SK-N-MC (cell line): ENCODE measurements around the gene ITIH3.

ENCODE experiments used
- DNase-seq: peaks from one replicate; pipeline ENCODE4 v3.0.0-alpha.2; 2011; ENCODE audit warnings: low read depth, low spot score
- H3K27ac ChIP-seq: fragments of 200-600 bp; sonication (generic); 2 replicates; pipeline ENCODE4 v1.5.1; 2016; ENCODE audit warnings: mixed run types
- H3K36me3 ChIP-seq: fragments of 200-600 bp; sonication (generic); 2 replicates; pipeline ENCODE4 v1.6.1; 2017; ENCODE audit warnings: antibody characterized with exemption, low read length, mixed read lengths; ENCODE audit not compliant: insufficient read depth
- H3K4me3 ChIP-seq: fragments of 200-600 bp; sonication (generic); 2 replicates; pipeline ENCODE4 v1.5.1; 2016
- H3K9ac ChIP-seq: fragments of 200-600 bp; sonication (generic); 2 replicates; pipeline ENCODE4 v1.8.0; 2017; ENCODE audit warnings: mixed run types, mixed read lengths; ENCODE audit not compliant: insufficient read length
- H3K9me3 ChIP-seq: fragments of 200-600 bp; sonication (generic); 2 replicates; pipeline ENCODE4 v1.6.1; 2017; ENCODE audit warnings: low read depth, mild to moderate bottlenecking, antibody characterized with exemption, low read length, moderate library complexity, mixed read lengths
- EZH2 ChIP-seq: fragments of 200-600 bp; sonication (generic); IDR thresholded peaks from one replicate; pipeline ENCODE4 v1.6.1; 2017; ENCODE audit warnings: antibody characterized with exemption
- FOXP2 ChIP-seq: optimal IDR thresholded peaks from 2 replicates; pipeline ENCODE3; 2011; ENCODE audit warnings: mild to moderate bottlenecking, moderate library complexity; ENCODE audit not compliant: insufficient read depth; ENCODE audit errors: extremely low read length, control extremely low read depth
- POLR2AphosphoS5 ChIP-seq: IDR thresholded peaks from 2 replicates; pipeline ENCODE4 v1.6.1; 2012; ENCODE audit warnings: mild to moderate bottlenecking, low read depth, low read length, borderline replicate concordance

ITIH3 gene

GRCh38 chr3:52777959-52778805 lies 16.4 kb upstream of the ITIH3 start:
- Histone ChIP-seq H3K27ac (no peak overlapping the region), H3K9me3 (no peaks in the 10 kb centered on the region), H3K36me3 (no peaks in the 10 kb centered on the region), H3K4me3 (no peak overlapping the region), H3K9ac (no peak overlapping the region)
- no peak for DNase-seq
- TF ChIP-seq FOXP2 (no peak), EZH2 (no peak), POLR2AphosphoS5 (no peak)

DNA sequence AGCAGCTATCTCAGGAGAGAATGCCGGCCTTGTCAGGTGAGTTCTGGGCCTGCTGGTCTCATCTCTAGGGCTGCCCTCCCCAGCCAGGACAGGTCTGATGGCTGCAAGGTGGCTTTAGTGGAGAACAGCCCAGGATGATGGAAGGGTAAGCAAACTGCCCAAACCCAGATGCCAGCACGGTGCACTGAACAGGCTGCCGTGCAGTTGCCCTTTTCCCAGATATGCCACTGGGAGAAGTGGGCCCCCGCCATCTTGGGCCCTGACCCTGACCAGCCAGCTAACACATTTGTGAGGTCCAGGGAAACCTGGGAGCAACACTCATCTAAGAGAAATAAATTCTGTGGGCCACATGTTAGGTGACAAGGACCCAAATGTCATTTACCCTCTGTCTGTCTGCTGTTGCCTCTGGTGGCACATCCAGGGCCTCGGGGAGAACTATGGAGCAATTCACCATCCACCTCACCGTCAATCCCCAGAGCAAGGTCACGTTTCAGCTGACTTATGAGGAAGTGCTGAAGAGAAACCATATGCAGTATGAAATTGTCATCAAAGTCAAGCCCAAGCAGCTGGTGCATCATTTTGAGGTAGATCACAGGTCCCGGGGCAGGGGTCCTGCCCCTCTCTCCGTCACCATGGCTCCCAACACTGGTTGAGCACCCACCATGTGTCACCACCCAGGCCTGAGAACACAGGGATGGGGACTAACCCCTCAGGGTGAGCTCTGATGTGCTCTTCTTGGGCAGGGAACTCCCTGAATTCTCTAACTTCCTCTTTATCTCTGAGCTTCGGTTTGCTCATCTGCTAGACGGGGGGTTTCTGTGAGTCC lies 15.4 kb upstream of the ITIH3 start:
- DNase-seq = no peak
- Histone ChIP-seq H3K36me3 (no peaks in the 10 kb centered on the region), H3K27ac (no peak overlapping the region), H3K4me3 (no peak overlapping the region), H3K9ac (no peak overlapping the region), H3K9me3 (no peaks in the 10 kb centered on the region)
- TF ChIP-seq POLR2AphosphoS5 = no peak
- TF ChIP-seq EZH2 = no peak
- TF ChIP-seq FOXP2 = no peak

DNA sequence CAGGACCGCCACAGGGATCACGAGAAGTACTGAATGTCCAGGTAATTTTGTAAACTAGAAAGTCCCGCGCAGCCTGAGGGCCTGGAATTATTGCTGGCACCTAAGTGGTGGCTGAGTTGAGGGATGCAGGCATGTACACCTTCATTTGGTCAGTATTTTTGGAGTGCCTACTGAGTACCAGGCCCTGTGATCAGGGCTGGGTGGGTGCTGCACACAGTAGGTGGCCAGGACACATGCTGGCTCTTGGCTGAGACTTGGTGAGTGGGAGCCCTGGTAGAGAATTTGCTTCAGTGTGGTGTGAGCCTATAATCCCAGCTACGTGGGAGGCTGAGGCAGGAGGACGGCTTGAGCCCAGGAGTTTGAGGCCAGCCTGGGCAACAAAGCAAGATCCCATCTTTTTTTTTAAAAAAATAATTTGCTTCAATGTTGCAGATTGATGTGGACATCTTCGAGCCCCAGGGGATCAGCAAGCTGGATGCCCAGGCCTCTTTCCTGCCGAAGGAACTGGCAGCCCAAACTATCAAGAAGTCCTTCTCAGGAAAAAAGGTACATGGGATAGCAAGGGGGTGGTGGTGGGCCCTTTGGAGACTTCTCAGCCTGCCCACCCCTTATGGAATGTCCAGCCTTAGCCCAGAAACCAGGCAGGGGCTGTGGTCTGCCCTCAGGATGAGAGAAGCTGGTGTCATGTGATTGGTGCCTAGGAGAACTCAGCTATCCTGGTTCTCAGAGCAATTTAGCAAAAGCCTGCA lies 14.6 kb upstream of the ITIH3 start:
- Histone ChIP-seq H3K27ac (no peak overlapping the region), H3K9ac (no peak overlapping the region), H3K9me3 (no peaks in the 10 kb centered on the region), H3K36me3 (no peaks in the 10 kb centered on the region), H3K4me3 (no peak overlapping the region)
- TF ChIP-seq FOXP2 (no peak), EZH2 (no peak), POLR2AphosphoS5 (no peak)
- no peak for DNase-seq

- no peaks in the 10 kb centered on the region for H3K36me3 ChIP-seq
- no peak overlapping the region for H3K4me3 ChIP-seq
- no peak overlapping the region for H3K9ac ChIP-seq
- TF ChIP-seq EZH2 (no peak), POLR2AphosphoS5 (no peak), FOXP2 (no peak)
- no peak for DNase-seq
- H3K9me3 ChIP-seq = no peaks in the 10 kb centered on the region
- H3K27ac ChIP-seq = no peak overlapping the region
Measured at GRCh38 chr3:52781741-52782140, 12.9 kb upstream of the ITIH3 start.

DNA sequence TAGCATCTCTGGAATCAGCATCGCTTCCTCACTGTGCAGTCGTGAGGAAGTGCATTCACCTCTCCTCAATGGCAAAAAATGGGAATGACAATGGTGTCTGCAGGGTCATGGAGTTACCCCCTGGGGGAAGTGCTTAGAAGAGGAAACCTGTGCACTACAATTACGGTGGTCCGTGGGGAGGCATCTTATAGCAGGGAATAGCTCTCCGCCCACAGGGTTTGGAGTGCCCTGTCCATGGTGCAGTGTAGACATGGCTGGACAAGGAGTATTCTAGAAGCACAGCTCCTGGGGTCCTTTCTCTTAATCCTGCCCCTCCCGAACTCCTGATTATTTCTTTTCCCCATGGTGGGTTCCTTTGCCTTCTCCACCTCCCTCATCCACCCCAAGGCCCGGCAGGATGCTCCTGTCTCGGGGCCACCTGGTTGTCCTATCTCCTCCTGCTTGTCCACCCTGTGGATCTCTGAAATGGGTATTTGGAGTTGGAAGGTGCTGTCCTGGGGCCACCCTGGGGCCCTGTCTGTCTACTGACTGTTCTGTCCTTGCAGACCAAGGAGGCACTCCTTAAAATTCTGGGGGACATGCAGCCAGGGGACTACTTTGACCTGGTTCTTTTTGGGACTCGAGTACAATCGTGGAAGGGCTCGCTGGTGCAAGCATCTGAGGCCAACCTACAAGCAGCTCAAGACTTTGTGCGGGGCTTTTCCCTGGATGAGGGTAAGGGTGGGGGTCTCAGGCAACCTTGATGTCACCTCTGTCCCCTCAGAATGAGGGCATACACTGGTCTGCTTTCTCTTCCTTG lies 12.0 kb upstream of the ITIH3 start:
- no peak for DNase-seq
- Histone ChIP-seq H3K9me3 (no peaks in the 10 kb centered on the region), H3K36me3 (no peaks in the 10 kb centered on the region), H3K4me3 (no peak overlapping the region), H3K27ac (no peak overlapping the region), H3K9ac (no peak overlapping the region)
- TF ChIP-seq EZH2 (no peak), POLR2AphosphoS5 (no peak), FOXP2 (no peak)

GRCh38 chr3:52783211-52783555 lies 11.4 kb upstream of the ITIH3 start:
- no peak overlapping the region for H3K27ac ChIP-seq
- no peak overlapping the region for H3K4me3 ChIP-seq
- TF ChIP-seq FOXP2 (no peak), POLR2AphosphoS5 (no peak), EZH2 (no peak)
- no peak overlapping the region for H3K9ac ChIP-seq
- H3K9me3 ChIP-seq = no peaks in the 10 kb centered on the region
- no peak for DNase-seq
- no peaks in the 10 kb centered on the region for H3K36me3 ChIP-seq

DNA sequence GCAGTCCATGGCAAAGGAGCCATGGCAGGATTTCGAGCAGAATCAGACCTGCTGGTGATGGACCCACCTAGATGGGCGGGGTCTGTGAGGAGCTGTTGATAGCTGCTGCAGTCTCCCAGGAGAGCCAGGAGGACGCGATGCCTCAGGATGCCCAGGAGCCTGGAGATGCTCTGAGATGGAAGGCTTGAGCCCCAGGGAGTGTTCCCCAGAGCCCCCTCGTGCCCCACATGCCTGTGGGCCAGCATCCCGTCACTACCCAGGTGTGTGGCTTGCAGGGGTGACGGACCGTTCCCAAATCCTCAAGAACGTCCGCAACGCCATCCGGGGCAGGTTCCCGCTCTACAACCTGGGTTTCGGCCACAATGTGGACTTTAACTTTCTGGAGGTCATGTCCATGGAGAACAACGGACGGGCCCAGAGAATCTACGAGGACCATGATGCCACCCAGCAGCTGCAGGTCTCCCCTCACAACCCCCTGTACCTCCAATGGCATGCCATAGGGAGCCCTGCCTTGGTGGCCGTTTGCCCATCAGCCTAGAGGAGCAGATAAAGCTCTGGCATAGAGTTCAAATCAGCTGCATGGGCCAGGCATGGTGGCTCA lies 10.5 kb upstream of the ITIH3 start:
- TF ChIP-seq FOXP2 (no peak), EZH2 (no peak)
- DNase-seq = no peak
- no peak overlapping the region for H3K9ac ChIP-seq
- no peaks in the 10 kb centered on the region for H3K9me3 ChIP-seq
- H3K27ac ChIP-seq = no peak overlapping the region
- H3K4me3 ChIP-seq = no peak overlapping the region
- H3K36me3 ChIP-seq = no peaks in the 10 kb centered on the region
